Mucosa of rectum (tissue), 2 donors: Measurements from ENCODE around the gene PNPLA5.
"Not testable (repeated sequence)": the region's sequence is repeated elsewhere in the genome, so short reads cannot be mapped to it uniquely, and the experiment has no call there.

Experiments
- H3K27ac ChIP-seq, 2 donors: one replicate each; pipeline ENCODE4 v1.7.0; 2013; ENCODE audit warnings: inconsistent platforms in 2 of 2, low read depth in 2 of 2, low read length in 2 of 2
- H3K27me3 ChIP-seq, 2 donors: one replicate each; pipeline ENCODE4 v1.7.0; 2013; ENCODE audit warnings: low read length in 2 of 2; ENCODE audit not compliant: control insufficient read depth in 2 of 2, insufficient read depth in 2 of 2
- H3K36me3 ChIP-seq, 2 donors: one replicate each; pipeline ENCODE4 v1.7.0; 2013; ENCODE audit warnings: low read length in 2 of 2; ENCODE audit not compliant: control insufficient read depth in 2 of 2, insufficient read depth in 2 of 2
- H3K4me1 ChIP-seq, 2 donors: one replicate each; pipeline ENCODE4 v1.7.0; 2013; ENCODE audit warnings: low read length in 2 of 2, mild to moderate bottlenecking in 1 of 2; ENCODE audit not compliant: control insufficient read depth in 2 of 2, insufficient read depth in 2 of 2
- H3K4me3 ChIP-seq, 2 donors: one replicate each; pipeline ENCODE4 v1.7.0; 2013; ENCODE audit warnings: low read length in 2 of 2
- H3K9ac ChIP-seq, 2 donors: one replicate each; pipeline ENCODE4 v1.7.0; 2013; ENCODE audit warnings: low read length in 2 of 2, low read depth in 1 of 2, mild to moderate bottlenecking in 1 of 2
- H3K9me3 ChIP-seq, 2 donors: one replicate each; pipeline ENCODE4 v1.7.0; 2013; ENCODE audit warnings: low read length in 2 of 2; ENCODE audit not compliant: control insufficient read depth in 2 of 2
- donor health status: healthy.
- donor health status: Normal muscosa, but diverticular disease.

The PNPLA5 gene

GRCh38 chr22:43903033-43903432, 11.2 kb upstream of the PNPLA5 start:
- H3K4me1 ChIP-seq, H3K36me3 ChIP-seq, H3K27me3 ChIP-seq, H3K9ac ChIP-seq, H3K27ac ChIP-seq, H3K9me3 ChIP-seq, H3K4me3 ChIP-seq: not testable (repeated sequence)

DNA sequence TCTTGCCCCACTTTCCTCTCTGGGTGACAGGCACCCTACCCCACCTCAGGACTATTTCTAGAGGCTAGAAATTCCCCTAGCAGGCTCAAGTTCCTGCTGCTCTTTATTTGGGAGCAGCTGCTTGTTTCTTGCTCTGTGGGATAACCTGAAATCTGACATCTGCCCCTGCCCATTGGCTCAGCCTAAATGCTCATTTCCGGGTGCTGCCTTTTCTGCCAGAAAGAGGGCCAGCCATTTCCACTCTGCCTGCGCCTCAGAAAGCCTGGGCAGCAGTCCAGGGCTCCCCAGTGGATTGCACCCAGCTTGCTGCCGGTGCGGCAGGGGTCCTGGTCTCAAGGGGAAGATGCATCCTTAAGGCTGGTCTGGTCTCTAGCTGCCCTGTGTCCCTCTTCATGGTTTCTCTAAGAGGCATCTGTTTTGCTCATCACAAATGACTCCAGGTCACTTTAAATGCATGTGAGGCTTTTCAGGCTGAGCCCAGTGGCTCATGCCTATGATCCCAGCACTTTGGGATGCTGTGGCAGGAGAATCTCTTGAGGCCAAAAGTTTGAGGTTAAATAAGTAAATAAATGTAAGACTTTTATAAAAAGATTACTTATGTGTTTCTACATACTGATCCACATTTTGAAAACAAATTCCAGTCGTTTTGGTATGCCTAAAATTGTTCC, 10.3 kb upstream of the PNPLA5 start:
- Histone ChIP-seq H3K9me3 (no peaks in the 10 kb centered on the region), H3K4me1 (no peaks in the 10 kb centered on the region), H3K4me3 (no peak overlapping the region), H3K27ac (no peak overlapping the region), H3K36me3 (no peaks in the 10 kb centered on the region), H3K27me3 (peaks cover 0 to 3% of the 10 kb centered on the region in 2 donors), H3K9ac (no peak overlapping the region)

DNA sequence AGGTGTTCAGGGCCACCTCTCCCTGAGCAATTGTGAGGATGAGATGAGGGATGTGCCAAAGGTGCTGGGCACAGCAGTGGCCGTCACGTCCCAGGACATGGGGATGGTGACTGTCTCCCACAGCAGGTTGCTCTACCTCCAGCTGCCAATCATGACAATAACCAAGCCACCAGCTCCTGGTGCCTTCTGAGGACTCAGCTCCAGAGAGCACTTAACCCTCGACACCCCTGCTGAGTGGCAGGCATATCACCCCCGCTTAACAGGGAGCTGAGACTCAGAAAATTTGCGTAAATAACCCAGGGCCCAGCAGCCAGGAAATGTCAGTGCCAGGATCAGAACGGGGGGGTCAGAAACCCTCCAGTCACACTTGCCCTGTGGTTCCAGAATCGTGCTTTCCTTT, 8.4 kb upstream of the PNPLA5 start:
- H3K36me3 ChIP-seq, result no peaks in the 10 kb centered on the region
- H3K27ac ChIP-seq, result no peak overlapping the region
- no peaks in the 10 kb centered on the region for H3K9me3 ChIP-seq
- H3K4me1 ChIP-seq, result no peaks in the 10 kb centered on the region
- H3K4me3 ChIP-seq, result no peak overlapping the region
- peaks cover 0 to 3% of the 10 kb centered on the region in 2 donors for H3K27me3 ChIP-seq
- no peak overlapping the region for H3K9ac ChIP-seq

DNA sequence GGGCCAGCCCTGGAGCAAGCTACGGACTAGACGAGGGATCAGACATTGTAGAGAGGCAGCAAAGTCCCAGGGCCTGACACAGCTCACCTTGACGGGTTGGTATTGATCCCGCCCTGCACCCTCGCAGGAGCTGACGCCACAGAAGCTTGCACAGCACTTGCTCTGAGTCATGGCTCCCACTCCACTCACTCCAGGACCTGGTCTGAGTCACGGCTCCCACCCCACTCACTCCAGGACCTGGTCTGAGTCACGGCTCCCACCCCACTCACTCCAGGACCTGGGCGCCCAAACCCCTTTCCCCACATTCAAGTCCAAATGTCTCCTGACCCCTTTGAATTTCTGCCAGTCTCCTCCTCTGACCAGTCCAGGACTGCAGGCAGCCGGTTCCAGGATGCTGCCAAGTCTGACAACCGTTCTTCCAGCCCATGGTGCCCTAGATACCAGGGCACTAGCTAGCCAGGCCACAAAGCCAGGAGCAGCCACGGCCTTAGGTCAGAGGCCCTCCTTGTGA, 6.0 kb upstream of the PNPLA5 start:
- Histone ChIP-seq H3K4me3 (no peak overlapping the region), H3K27ac (no peak overlapping the region), H3K27me3 (peaks cover 4 to 6% of the 10 kb centered on the region in 2 donors), H3K9ac (no peak overlapping the region), H3K4me1 (no peaks in the 10 kb centered on the region), H3K9me3 (no peaks in the 10 kb centered on the region), H3K36me3 (no peaks in the 10 kb centered on the region)

DNA sequence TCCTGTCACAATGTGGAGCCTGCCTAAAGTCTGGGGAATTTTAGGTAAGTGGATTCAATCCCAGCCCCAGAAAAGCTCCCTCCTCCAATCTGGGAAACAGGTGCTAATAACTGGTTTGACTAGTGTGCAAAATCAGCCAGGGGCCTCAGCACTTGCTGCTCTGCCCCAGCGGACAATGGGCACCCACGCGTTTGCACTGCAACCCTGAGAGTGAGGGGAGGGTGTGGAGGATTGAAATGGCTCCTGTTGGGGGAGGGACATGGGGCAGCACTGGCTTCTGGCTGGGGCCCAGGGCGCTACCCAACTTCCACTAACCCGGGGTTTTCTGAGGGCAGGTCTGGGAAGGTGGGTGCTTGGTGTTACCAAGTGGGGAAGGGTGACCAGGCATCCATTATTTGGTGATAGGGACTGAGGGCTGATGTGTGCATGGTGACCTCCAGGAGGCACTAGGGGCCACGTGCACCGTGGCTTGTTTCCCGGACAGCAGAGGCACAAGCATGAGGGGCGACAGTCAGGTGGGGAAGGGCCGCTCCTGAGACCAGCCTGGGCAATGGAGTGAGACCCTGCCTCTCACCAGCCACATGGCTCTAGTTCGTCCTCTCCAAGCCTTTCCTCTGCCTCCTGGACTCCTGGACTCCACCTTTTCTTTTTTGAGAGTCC, 4.3 kb upstream of the PNPLA5 start:
- Histone ChIP-seq H3K9ac (no peak overlapping the region), H3K27me3 (peaks cover 10 to 16% of the 10 kb centered on the region in 2 donors), H3K4me3 (no peak overlapping the region), H3K9me3 (no peaks in the 10 kb centered on the region), H3K4me1 (no peaks in the 10 kb centered on the region), H3K27ac (no peak overlapping the region), H3K36me3 (no peaks in the 10 kb centered on the region)

DNA sequence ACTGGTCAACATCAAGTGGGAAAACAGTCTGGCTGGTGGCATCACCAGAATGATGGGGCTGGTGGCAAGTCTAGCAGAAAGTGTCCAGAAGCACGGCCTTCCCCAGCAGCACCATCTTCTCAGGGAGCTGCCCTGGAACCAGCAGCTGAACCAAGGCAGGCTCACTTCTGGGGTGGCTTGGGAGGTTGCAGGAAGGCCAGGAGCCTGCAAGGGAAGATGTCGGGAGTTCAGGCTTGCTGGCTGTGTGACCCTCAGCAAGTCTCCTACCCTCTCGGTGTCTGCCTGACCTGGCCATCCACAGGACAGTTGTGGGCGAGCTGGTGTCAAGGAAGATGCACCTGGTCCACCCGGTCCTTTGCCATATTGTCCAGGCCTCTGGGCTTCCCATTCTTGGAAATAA, 2.3 kb upstream of the PNPLA5 start:
- Histone ChIP-seq H3K9me3 (no peaks in the 10 kb centered on the region), H3K36me3 (no peaks in the 10 kb centered on the region), H3K9ac (no peak overlapping the region), H3K27ac (no peak overlapping the region), H3K27me3 (peaks cover 16 to 25% of the 10 kb centered on the region in 2 donors), H3K4me3 (no peak overlapping the region), H3K4me1 (no peaks in the 10 kb centered on the region)

DNA sequence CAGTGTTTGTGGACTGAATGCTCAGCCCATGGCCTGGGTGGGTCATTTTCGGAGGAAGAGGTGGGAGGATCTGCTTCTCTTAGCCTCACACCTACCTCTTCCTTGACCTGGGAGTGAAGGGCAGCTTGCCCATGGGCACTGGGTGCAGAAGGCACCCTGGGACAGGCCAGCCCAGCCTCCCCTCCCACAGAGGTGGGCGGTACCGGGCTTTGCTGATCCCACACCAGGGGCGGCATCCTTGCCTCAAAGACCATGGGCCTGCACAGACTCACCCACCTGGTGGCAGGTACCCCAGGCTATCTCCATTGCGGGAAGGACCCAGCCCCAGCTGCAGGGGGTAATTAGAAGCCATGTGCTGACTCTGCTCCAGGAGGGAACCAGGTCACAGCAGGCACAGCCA, 1.5 kb upstream of the PNPLA5 start:
- Histone ChIP-seq H3K9me3 (no peaks in the 10 kb centered on the region), H3K4me3 (no peak overlapping the region), H3K9ac (no peak overlapping the region), H3K4me1 (no peaks in the 10 kb centered on the region), H3K36me3 (no peaks in the 10 kb centered on the region), H3K27ac (no peak overlapping the region), H3K27me3 (peaks cover 18 to 25% of the 10 kb centered on the region in 2 donors)

DNA sequence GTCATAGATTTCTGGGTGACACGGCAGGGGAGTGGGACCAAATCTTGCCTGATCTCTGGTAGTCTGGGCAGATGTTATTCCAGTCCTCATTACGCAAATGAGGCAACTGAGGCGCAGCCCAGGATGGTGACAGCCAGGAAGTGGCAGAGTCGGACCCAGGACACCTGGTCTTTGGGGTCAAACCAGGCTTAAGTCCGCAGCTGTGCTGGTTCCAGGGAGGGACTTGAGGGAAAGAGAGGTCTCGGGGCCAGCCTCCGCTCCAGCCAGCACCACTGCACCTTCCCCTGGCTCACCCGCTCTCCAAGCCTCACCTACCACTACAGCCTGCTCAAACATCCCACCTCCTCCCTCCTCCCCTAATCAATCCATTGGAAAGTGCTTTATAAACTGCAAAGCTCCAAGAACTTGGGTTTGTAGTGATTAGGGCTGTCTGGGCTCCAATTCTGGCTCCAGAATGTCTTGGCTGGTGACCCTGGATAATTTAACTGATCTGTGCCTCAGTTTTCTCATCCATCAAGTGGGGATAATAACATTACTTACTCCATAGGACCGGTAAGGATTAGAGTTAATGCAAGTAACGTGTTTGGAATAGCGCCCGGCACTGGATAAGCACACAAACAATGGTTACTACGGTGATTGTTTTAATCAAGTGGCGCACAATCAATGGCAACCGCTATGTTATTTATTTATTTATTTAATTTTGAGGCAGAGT, 526 bp upstream of the PNPLA5 start:
- Histone ChIP-seq H3K4me1 (no peaks in the 10 kb centered on the region), H3K36me3 (no peaks in the 10 kb centered on the region), H3K27me3 (peaks cover 18 to 22% of the 10 kb centered on the region in 2 donors), H3K27ac (no peak overlapping the region), H3K9me3 (no peaks in the 10 kb centered on the region), H3K4me3 (no peak overlapping the region), H3K9ac (no peak overlapping the region)

DNA sequence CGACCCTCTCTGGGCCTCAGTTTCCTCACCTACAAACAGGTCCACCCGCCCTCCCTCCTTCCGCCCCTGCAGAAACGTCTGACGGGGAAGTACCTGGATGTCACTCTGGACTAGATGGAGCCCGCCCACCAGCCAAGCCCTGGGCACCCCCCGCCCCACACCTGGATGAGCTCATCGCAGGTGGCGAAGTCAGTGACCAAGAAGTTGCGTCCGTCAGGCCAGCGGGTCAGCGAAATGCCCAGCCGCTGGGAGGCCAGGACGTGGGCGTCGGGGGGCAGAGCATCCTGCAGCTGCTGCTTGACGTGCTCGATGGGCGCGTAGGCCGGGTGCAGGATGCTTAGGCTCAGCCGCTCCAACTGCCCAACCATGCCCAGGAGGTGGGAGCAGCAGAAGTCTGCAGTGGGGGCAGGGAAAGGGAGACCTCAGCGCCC, 897 bp downstream of the PNPLA5 start:
- no peaks in the 10 kb centered on the region for H3K4me1 ChIP-seq
- H3K4me3 ChIP-seq, result no peak overlapping the region
- no peaks in the 10 kb centered on the region for H3K36me3 ChIP-seq
- H3K9ac ChIP-seq, result no peak overlapping the region
- H3K27me3 ChIP-seq, result peaks cover 18 to 23% of the 10 kb centered on the region in 2 donors
- no peaks in the 10 kb centered on the region for H3K9me3 ChIP-seq
- no peak overlapping the region for H3K27ac ChIP-seq

GRCh38 chr22:43889860-43890253, 2.0 kb downstream of the PNPLA5 start:
- Histone ChIP-seq H3K9me3 (no peaks in the 10 kb centered on the region), H3K4me3 (no peak overlapping the region), H3K27ac (no peak overlapping the region), H3K4me1 (no peaks in the 10 kb centered on the region), H3K36me3 (no peaks in the 10 kb centered on the region), H3K9ac (no peak overlapping the region), H3K27me3 (peaks cover 18 to 23% of the 10 kb centered on the region in 2 donors)
